Neutrophil (primary cell): ENCODE data around the gene SH3GL3.

Source experiments
- H3K27ac ChIP-seq: fragments of 200-600 bp; sonication (generic); 2 replicates; pipeline ENCODE4 v1.5.1; 2016; ENCODE audit warnings: mild to moderate bottlenecking, moderate library complexity
- H3K27me3 ChIP-seq: fragments of 200-600 bp; sonication (generic); 2 replicates; pipeline ENCODE4 v1.6.0; 2016; ENCODE audit warnings: mild to moderate bottlenecking
- H3K36me3 ChIP-seq: fragments of 200-600 bp; sonication (generic); 2 replicates; pipeline ENCODE4 v1.5.1; 2017
- H3K4me1 ChIP-seq, 2 experiments: fragments of 200-600 bp in 1 of 2; sonication (generic) in 1 of 2; 1 replicate in 1 of 2; 2 replicates in 1 of 2; pipeline versions ENCODE4 v1.5.1 to v1.6.1; 2013 to 2016; ENCODE audit warnings: low read depth in 1 of 2, low read length in 1 of 2, mild to moderate bottlenecking in 1 of 2, moderate library complexity in 1 of 2; ENCODE audit not compliant: control insufficient read depth in 1 of 2, insufficient read depth in 1 of 2
- H3K4me3 ChIP-seq, 2 experiments: fragments of 200-600 bp in 1 of 2; sonication (generic) in 1 of 2; 1 replicate in 1 of 2; 2 replicates in 1 of 2; pipeline ENCODE4 v1.5.1; 2013 to 2016; ENCODE audit warnings: low read depth in 1 of 2, low read length in 1 of 2, mild to moderate bottlenecking in 1 of 2, moderate library complexity in 1 of 2
- H3K9me3 ChIP-seq: fragments of 200-600 bp; sonication (generic); 2 replicates; pipeline ENCODE4 v1.5.1; 2016
- CTCF ChIP-seq: fragments of 200-600 bp; sonication (generic); IDR thresholded peaks from 2 replicates; pipeline ENCODE4 v1.5.1; 2016; ENCODE audit warnings: antibody characterized with exemption

SH3GL3 gene

DNA sequence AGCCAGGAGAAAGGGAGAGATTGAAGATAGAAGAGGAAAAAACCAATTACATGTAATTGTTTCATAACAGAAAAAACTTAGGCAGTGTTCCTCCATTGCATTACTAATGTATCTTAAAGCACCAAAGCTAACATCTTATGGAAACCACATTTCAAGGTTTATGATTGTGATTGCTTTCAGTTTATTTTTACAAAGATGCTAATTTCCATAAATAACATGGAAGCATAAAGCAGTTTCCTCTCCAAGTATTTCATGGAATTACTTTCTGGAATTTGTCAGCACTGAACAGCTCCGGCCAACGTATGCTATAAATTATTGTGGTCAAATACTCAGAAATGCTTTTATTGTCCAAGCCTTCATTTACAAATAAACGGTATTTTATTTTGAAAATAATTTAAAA, 218.3 kb downstream of the SH3GL3 start:
- Histone ChIP-seq H3K27ac (no peak overlapping the region), H3K4me1 (no peaks in the 10 kb centered on the region)
- TF ChIP-seq CTCF: no peak

More for the DNA sequence above, 218.3 kb downstream of the SH3GL3 start:
- Histone ChIP-seq H3K36me3 (no peaks in the 10 kb centered on the region), H3K9me3 (no peaks in the 10 kb centered on the region), H3K4me3 (no peak overlapping the region), H3K27me3 (no peaks in the 10 kb centered on the region)
